Ishikawa (cell line): ENCODE measurements around the gene CCDC51.

Experiments used
- EP300 ChIP-seq: IDR thresholded peaks from 2 replicates; pipeline ENCODE4 v1.6.1; 2012; ENCODE audit warnings: borderline replicate concordance
- FOXM1 ChIP-seq: IDR thresholded peaks from 2 replicates; pipeline ENCODE4 v1.6.1; 2012; ENCODE audit warnings: low read depth, borderline replicate concordance
- TAF1 ChIP-seq: IDR thresholded peaks from 2 replicates; pipeline ENCODE4 v1.6.1; 2012; ENCODE audit warnings: low read depth, mild to moderate bottlenecking
- TEAD4 ChIP-seq: IDR thresholded peaks from 2 replicates; pipeline ENCODE4 v1.6.1; 2012
- USF1 ChIP-seq: IDR thresholded peaks from 2 replicates; pipeline ENCODE4 v1.6.1; 2012
- YY1 ChIP-seq: IDR thresholded peaks from 2 replicates; pipeline ENCODE4 v1.6.1; 2012; ENCODE audit warnings: low read depth

- TF ChIP-seq YY1 (no peak), TAF1 (no peak), FOXM1 (no peak), USF1 (no peak), TEAD4 (no peak), EP300 (no peak)
Observed at GRCh38 chr3:48446043-48446424, 6.1 kb upstream of the CCDC51 start.
